Stimulated activated naive CD8-positive, alpha-beta T cell treated with anti-CD3 and anti-CD28 coated beads, Interleukin-15, amount 100 ng/mL, for 72 hours (primary cell): Measurements from ENCODE around the gene WDR41.
A peak's percentile ranks its signal among the peaks of the same experiment; 100 is the strongest.
"Not testable (repeated sequence)": the region's sequence is repeated elsewhere in the genome, so short reads cannot be mapped to it uniquely, and the experiment has no call there.

Experiments used
- ATAC-seq: fragments of 150-1000 bp; cut with Tn5 transposase; 2 replicates; pipeline ENCODE4 v1.10.0; 2021; ENCODE audit warnings: mild to moderate bottlenecking, moderate library complexity
- DNase-seq, 2 donors: peaks; one replicate each; pipeline ENCODE4 v3.0.0; 2021 to 2022
- H3K27ac Mint-ChIP-seq, 2 donors: one replicate each; pipeline ENCODE4 v1.8.0; 2022; ENCODE audit warnings: mild to moderate bottlenecking in 2 of 2, mixed read lengths in 2 of 2, moderate library complexity in 2 of 2
- H3K27me3 Mint-ChIP-seq: one replicate; pipeline ENCODE4 v1.8.0; 2022; ENCODE audit warnings: mixed read lengths
- H3K4me1 Mint-ChIP-seq: one replicate; pipeline ENCODE4 v1.8.0; 2022; ENCODE audit warnings: mild to moderate bottlenecking, mixed read lengths
- H3K4me3 Mint-ChIP-seq, 2 donors: one replicate each; pipeline ENCODE4 v1.8.0; 2022; ENCODE audit warnings: mild to moderate bottlenecking in 2 of 2, mixed read lengths in 2 of 2, moderate library complexity in 1 of 2
- H3K9me3 Mint-ChIP-seq, 2 donors: one replicate each; pipeline ENCODE4 v1.8.0; 2022; ENCODE audit warnings: mixed read lengths in 2 of 2

WDR41 gene

GRCh38 chr5:77398896-77399295, 93.2 kb downstream of the WDR41 start:
- H3K4me3 Mint-ChIP-seq: no peak overlapping the region
- DNase-seq: no peak

GRCh38 chr5:77398458-77398857, 93.7 kb downstream of the WDR41 start:
- Mint-ChIP-seq H3K4me1 (peaks cover 9% of the 10 kb centered on the region), H3K9me3 (no peaks in the 10 kb centered on the region), H3K27ac (no peak overlapping the region), H3K27me3 (peaks cover 16% of the 10 kb centered on the region), H3K4me3 (no peak overlapping the region)
- ATAC-seq (no peak), DNase-seq (no peak)

More at GRCh38 chr5:77398896-77399295, 93.2 kb downstream of the WDR41 start:
- no peak for ATAC-seq
- Mint-ChIP-seq H3K9me3 (no peaks in the 10 kb centered on the region), H3K4me1 (peaks cover 9% of the 10 kb centered on the region), H3K27me3 (peaks cover 16% of the 10 kb centered on the region), H3K27ac (no peak overlapping the region)

- Mint-ChIP-seq H3K4me1 (peaks cover 9% of the 10 kb centered on the region), H3K27ac (no peak overlapping the region), H3K9me3 (no peaks in the 10 kb centered on the region), H3K4me3 (no peak overlapping the region), H3K27me3 (peaks cover 16% of the 10 kb centered on the region)
- DNase-seq (no peak), ATAC-seq (no peak)
These were observed 94.3 kb downstream of the WDR41 start for GRCh38 chr5:77397686-77398292.

GRCh38 chr5:77396017-77396416, 96.1 kb downstream of the WDR41 start:
- H3K27me3 Mint-ChIP-seq: peaks cover 14% of the 10 kb centered on the region
- no peak overlapping the region for H3K4me3 Mint-ChIP-seq
- DNase-seq (peak in 1 of 2 donors; percentile 13), ATAC-seq (peak; percentile 84)
- H3K4me1 Mint-ChIP-seq: peaks cover 9% of the 10 kb centered on the region
- no peak overlapping the region for H3K27ac Mint-ChIP-seq
- no peaks in the 10 kb centered on the region for H3K9me3 Mint-ChIP-seq

GRCh38 chr5:77394064-77394715, 97.9 kb downstream of the WDR41 start:
- DNase-seq (no peak), ATAC-seq (no peak)
- H3K4me1 Mint-ChIP-seq: peaks cover 9% of the 10 kb centered on the region
- no peak overlapping the region for H3K27ac Mint-ChIP-seq
- no peak overlapping the region for H3K4me3 Mint-ChIP-seq
- H3K9me3 Mint-ChIP-seq: no peaks in the 10 kb centered on the region
- peaks cover 15% of the 10 kb centered on the region for H3K27me3 Mint-ChIP-seq

GRCh38 chr5:77391240-77391765, 100.8 kb downstream of the WDR41 start:
- H3K4me3 Mint-ChIP-seq: no peak overlapping the region
- no peak overlapping the region for H3K27ac Mint-ChIP-seq
- ATAC-seq: no peak
- H3K27me3 Mint-ChIP-seq: peaks cover 25% of the 10 kb centered on the region
- H3K9me3 Mint-ChIP-seq: no peaks in the 10 kb centered on the region
- peaks cover 4% of the 10 kb centered on the region for H3K4me1 Mint-ChIP-seq
- no peak for DNase-seq

- DNase-seq (no peak), ATAC-seq (no peak)
- H3K4me3 Mint-ChIP-seq: no peak overlapping the region
- H3K27ac Mint-ChIP-seq: no peak overlapping the region
- H3K9me3 Mint-ChIP-seq: no peaks in the 10 kb centered on the region
- H3K4me1 Mint-ChIP-seq: no peaks in the 10 kb centered on the region
- peaks cover 25% of the 10 kb centered on the region for H3K27me3 Mint-ChIP-seq
These were observed 101.3 kb downstream of the WDR41 start for GRCh38 chr5:77390795-77391194.

- no peak for ATAC-seq
- peaks cover 0 to 2% of the 10 kb centered on the region in 2 donors for H3K9me3 Mint-ChIP-seq
- H3K4me3 Mint-ChIP-seq: no peak overlapping the region
- H3K4me1 Mint-ChIP-seq: no peaks in the 10 kb centered on the region
- no peak for DNase-seq
- H3K27ac Mint-ChIP-seq: no peak overlapping the region
- peaks cover 29% of the 10 kb centered on the region for H3K27me3 Mint-ChIP-seq
These were observed 101.9 kb downstream of the WDR41 start for GRCh38 chr5:77390221-77390620.

GRCh38 chr5:77389746-77390145, 102.4 kb downstream of the WDR41 start:
- ATAC-seq: no peak
- H3K4me1 Mint-ChIP-seq: no peaks in the 10 kb centered on the region
- no peak overlapping the region for H3K4me3 Mint-ChIP-seq
- H3K9me3 Mint-ChIP-seq: peaks cover 0 to 4% of the 10 kb centered on the region in 2 donors
- no peak for DNase-seq
- no peak overlapping the region for H3K27ac Mint-ChIP-seq
- H3K27me3 Mint-ChIP-seq: peaks cover 34% of the 10 kb centered on the region

- H3K9me3 Mint-ChIP-seq, DNase-seq, H3K27ac Mint-ChIP-seq, ATAC-seq, H3K4me1 Mint-ChIP-seq, H3K4me3 Mint-ChIP-seq: not testable (repeated sequence)
- peaks cover 41% of the 10 kb centered on the region for H3K27me3 Mint-ChIP-seq
These were observed 105.8 kb downstream of the WDR41 start for GRCh38 chr5:77386340-77386739.

- H3K27me3 Mint-ChIP-seq: peaks cover 29% of the 10 kb centered on the region
- H3K9me3 Mint-ChIP-seq, H3K4me3 Mint-ChIP-seq, H3K27ac Mint-ChIP-seq, ATAC-seq, DNase-seq: not testable (repeated sequence)
- H3K4me1 Mint-ChIP-seq: peaks cover 29% of the 10 kb centered on the region
These were observed 108.8 kb downstream of the WDR41 start for GRCh38 chr5:77383336-77383735.
